Subcutaneous adipose tissue (tissue), 4 donors: ENCODE data around the gene MAL. TPM values are rescaled to one million over a fixed set of nuclear protein-coding genes. Genes with fewer than 3 reads are reported as not detected.

Experiments used
- total RNA-seq, 4 donors: library from RNA; depleted of rRNA; stranded (reverse); fragments of >200 nt; gene quantifications; one replicate each; pipeline ENCODE4 v1.1.0, GENCODE V29; 2016
- TF ChIP-seq, protein P1 (sequence below): fragments of 450-650 bp; IDR thresholded peaks from one replicate; pipeline ENCODE4 v1.5.1; 2016; ENCODE audit warnings: low read depth, mild to moderate bottlenecking, control low read depth, antibody characterized with exemption, moderate library complexity

Gene MAL
- total RNA-seq, 4 donors from 2014 or later: not detected

DNA sequence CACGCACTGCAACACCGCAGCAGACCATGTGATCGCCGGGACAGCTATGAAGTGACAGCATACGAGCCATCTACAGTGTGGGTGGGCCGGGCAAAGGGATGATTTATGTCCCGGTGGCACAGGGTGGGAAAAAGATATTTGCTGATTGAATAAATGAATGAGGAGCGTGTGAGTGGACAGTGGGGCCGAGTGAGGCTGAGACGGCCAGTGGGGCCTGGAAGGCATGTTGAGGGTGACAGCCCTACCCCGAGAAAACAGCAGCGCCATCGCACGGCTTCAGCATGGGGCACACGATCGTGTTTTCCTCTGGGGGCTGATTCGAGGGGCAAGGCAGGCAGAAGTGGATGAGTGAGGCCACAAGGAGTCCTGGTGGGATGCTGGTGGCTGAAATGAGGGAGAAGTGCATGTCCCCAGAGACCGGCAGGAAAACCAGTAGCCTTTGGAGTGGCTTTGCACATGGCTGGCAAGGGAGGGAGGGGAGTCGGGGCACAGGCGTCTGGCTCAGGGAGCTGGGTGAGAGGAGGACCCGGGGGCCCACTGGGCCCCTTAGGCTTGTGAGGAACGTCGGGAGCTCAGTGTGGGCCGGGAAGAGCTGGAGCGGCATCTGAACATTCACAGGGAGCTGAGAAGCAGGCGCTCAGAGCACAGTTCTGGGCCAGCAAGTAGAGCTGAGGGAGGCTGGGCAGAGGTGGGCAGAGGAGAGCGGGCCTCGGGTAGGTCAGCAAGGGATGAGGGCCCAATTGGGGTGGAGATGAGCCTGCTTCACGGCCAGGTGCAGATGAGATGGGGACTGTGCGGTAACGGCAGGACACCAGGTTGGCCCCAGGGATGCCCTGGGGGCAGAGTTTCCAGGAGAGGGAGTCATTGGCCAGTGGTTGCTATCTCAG, 32.1 kb upstream of the MAL start:
- TF ChIP-seq, protein P1, sequence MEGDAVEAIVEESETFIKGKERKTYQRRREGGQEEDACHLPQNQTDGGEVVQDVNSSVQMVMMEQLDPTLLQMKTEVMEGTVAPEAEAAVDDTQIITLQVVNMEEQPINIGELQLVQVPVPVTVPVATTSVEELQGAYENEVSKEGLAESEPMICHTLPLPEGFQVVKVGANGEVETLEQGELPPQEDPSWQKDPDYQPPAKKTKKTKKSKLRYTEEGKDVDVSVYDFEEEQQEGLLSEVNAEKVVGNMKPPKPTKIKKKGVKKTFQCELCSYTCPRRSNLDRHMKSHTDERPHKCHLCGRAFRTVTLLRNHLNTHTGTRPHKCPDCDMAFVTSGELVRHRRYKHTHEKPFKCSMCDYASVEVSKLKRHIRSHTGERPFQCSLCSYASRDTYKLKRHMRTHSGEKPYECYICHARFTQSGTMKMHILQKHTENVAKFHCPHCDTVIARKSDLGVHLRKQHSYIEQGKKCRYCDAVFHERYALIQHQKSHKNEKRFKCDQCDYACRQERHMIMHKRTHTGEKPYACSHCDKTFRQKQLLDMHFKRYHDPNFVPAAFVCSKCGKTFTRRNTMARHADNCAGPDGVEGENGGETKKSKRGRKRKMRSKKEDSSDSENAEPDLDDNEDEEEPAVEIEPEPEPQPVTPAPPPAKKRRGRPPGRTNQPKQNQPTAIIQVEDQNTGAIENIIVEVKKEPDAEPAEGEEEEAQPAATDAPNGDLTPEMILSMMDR: no peak

DNA sequence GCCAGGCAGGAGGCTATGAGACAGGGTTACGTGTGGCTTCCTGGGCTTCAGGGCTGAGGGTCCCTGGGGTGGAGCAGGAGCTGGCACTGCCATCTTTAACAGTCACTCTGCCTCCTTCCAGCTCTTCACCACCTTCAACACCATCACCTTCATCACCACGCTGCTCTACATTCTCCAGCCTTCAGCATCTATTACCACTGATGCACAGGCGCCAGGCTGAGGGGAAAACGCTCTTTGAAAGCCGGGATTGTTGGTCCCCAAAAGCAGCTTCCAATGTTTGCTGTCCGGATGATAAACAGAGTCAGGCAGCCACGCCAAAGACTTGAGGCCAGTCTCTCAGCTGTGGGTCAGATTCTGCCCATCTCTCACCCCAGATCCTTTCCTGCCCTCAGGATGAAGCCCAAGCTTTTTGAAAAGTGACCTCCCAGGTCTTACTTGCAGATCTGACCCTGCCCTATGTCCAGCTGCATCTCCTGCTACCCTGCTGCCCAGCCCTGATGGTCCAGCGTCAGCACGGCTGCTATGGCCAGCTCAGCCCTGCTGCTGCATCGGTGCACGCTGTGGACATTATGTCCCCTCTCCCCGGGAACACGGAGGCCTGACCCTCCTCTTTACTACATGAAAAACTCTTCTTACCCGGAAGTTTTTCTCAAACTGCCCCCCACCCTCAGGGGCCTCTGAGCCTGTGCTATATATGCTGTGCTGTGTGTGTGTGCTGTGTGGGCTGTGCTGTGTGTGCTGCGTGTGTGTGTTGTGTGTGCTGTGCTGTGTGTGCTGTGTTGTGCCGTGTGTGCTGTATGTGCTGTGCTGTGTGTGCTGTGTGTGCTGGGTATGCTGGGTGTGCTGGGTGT, 31.2 kb upstream of the MAL start:
- TF ChIP-seq, protein P1: no peak

DNA sequence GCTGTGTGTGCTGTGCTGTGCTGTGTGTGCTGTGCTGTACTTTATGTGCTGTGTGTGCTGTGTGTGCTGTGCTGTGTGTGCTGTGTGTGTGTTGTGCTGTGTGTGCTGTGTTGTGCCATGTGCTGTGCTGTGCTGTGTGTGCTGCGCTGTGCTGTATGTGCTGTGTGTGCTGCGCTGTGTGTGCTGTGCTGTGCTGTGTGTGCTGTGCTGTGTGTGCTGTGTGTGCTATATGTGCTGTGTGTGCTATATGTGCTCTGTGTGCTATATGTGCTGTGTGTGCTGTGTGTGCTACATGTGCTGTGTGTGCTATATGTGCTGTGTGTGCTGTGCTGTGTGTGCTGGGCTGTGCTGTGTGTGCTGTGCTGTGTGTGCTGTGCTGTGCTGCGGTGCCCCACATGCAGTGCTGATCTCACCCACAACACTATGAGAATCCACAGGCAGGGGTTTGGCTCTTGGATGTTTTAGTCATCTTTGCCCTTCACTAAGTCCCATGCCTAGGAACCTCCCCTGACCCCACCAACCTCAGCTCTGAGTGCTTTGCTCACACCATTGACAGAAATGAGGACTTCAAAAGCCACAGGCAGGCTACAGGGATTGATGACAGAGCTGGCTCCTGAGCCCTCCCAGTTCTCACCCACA, 30.5 kb upstream of the MAL start:
- TF ChIP-seq, protein P1: no peak

DNA sequence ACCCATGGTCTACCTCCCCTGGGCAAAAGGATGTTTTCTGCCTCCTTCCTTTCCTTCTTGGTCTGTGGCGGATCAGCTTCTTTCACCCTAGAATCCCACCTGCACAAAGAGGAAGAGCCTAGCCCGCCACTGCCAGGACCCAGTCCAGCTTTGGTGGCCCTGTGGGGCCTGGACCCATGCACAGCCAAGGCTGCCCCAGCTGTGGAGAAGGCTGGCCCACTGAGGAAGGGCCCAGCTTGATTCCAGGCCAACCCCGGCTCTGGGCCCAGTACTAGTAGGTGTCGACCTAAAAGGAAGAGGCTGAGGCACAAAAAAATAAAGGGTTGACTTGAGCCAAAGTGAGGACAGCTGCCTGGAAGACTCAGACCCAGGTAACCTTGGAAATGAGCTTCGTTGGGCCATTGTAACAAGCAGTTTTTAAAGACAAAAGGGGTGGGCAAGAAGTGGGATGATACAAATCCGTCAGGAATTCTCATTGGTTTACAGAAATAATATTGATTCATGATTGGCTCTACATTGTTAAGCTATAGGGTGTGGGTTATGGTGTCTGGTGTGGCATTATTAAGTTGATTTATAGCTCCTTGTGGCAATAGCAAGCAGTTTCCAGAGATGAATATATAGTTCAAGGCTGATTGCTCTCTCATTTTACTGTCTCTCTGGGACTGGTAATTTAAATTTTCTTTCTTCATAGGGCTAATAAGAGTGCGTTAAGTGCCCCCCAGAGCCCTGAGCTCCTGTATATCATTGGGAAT, 29.8 kb upstream of the MAL start:
- TF ChIP-seq, protein P1: no peak

DNA sequence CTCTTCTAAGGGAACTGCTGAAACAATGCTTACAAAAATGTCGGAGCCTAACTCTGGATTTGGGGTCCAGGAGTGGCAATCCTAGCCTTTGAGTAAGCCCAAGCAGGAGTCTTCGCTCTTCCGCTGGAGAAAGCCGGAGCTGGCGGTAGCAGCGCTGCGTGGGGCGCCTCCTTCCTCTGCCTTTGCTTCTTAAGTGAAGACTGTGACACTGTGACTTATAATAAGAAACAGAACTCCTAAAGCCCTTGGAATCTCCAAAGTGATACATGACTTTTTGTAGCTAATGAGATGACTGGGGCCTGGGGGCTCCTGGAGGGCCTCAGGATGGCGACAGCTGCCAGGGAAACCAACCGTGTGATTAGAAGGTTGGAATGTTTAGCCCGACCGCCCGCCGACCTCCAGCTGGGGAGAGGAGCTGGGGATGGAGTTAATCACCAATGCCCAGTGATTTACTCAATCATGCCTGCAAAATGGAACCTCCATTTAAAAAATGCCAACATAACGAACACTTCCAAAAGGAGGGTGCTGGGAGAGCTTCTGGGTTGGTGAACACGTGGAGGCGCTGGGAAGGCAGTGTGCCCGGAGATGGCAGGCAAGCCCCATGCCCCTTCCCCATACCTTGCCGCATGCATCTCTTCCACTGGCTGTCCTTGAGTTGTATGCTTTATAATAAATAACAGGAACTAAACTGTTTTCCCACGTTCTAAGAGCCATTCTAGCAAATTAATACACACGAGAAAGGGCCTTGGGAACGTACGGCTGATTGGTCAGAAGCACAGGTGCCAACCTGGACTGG, 29.0 kb upstream of the MAL start:
- TF ChIP-seq, protein P1: no peak
